Measurements from ENCODE around the gene ADAMTS4.

DNA sequence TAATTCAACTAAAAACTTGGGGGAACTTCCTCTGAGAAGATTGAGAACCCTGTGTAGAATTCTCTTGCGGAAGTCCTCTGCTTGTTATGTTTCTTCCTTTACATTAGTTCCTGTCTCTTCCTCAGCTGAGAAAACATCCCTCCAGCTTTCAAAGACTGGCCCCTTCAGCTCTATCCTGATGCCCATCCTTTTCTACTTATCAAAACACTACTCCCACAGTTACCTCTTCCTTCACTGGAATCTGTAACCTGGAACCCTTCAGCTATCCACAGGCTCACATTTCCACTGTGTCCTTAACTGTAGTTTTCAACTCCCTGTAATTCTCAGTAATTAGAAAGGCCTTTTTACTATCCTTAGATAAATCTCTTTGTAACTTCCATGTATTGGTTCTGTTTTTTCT, 60.4 kb downstream of the ADAMTS4 start:
- no peak for TF ChIP-seq CTCF (IDR thresholded peaks at IDR 0.05)
- no peak for TF ChIP-seq POLR2A (IDR thresholded peaks at IDR 0.05)
